H1 (cell line): ENCODE data around the gene CKB. TPM values are rescaled to one million over a fixed set of nuclear protein-coding genes. Genes with fewer than 3 reads are reported as not detected.

Experiments used
- CTCF ChIA-PET: fragments of 300-600 bp; sonication (Branson Sonifier 250); formaldehyde crosslinking; loops from one replicate; lab custom pipeline; 2021; ENCODE audit not compliant: partially characterized antibody; lab: Charles Lee
- POLR2A ChIA-PET: fragments of 300-600 bp; sonication (Branson Sonifier 250); formaldehyde crosslinking; loops from one replicate; lab custom pipeline; 2021; ENCODE audit warnings: inconsistent platforms; ENCODE audit not compliant: partially characterized antibody; lab: Charles Lee
- DNase-seq, 2 experiments: peaks; one replicate each; pipeline versions ENCODE4 v3.0.0 to v3.0.0-alpha.2; 2010 to 2022; ENCODE audit warnings: low spot score in 2 of 2, low read depth in 1 of 2, mixed read lengths in 1 of 2
- FAIRE-seq: peaks from 2 replicates; lab custom pipeline; 2011; peaks lifted over from hg19 to GRCh38; lab: Jason Lieb, UNC
- H2AFZ ChIP-seq: 2 replicates; pipeline ENCODE4 v1.8.1; 2012; ENCODE audit warnings: low read length, inconsistent platforms
- H2AK5ac ChIP-seq: 2 replicates; pipeline ENCODE4 v1.6.1; 2013; ENCODE audit warnings: low read depth, low read length
- H2BK120ac ChIP-seq: replicated peaks from 2 replicates; pipeline ENCODE3; 2013; ENCODE audit warnings: low read depth, low read length, inconsistent platforms
- H2BK12ac ChIP-seq: 2 replicates; pipeline ENCODE4 v1.6.1; 2013; ENCODE audit warnings: low read depth, low read length
- H2BK15ac ChIP-seq: 2 replicates; pipeline ENCODE4 v1.6.1; 2013; ENCODE audit warnings: low read length
- H2BK20ac ChIP-seq: 2 replicates; pipeline ENCODE4 v1.6.1; 2013; ENCODE audit warnings: low read length
- H2BK5ac ChIP-seq: 2 replicates; pipeline ENCODE4 v1.6.1; 2013; ENCODE audit warnings: low read depth, low read length
- H3K14ac ChIP-seq: 2 replicates; pipeline ENCODE4 v1.6.1; 2013; ENCODE audit warnings: inconsistent platforms; ENCODE audit not compliant: insufficient read length
- H3K18ac ChIP-seq: 2 replicates; pipeline ENCODE4 v1.6.1; 2013; ENCODE audit warnings: low read length; ENCODE audit errors: extremely low read depth
- H3K23ac ChIP-seq: 2 replicates; pipeline ENCODE4 v1.6.1; 2013; ENCODE audit warnings: inconsistent platforms; ENCODE audit not compliant: insufficient read length
- H3K23me2 ChIP-seq: 2 replicates; pipeline ENCODE4 v1.6.1; 2013; ENCODE audit warnings: low read depth, low read length
- H3K27ac ChIP-seq: 2 replicates; pipeline ENCODE4 v1.6.1; 2011; ENCODE audit warnings: low read depth, low read length, inconsistent platforms
- H3K27me3 ChIP-seq, 4 experiments: replicated peaks in 1 of 4; 1 replicate in 1 of 4; 2 replicates in 3 of 4; pipeline versions ENCODE4 v1.6.1 to v1.8.1; 2011 to 2013; ENCODE audit warnings: low read length in 3 of 4, mild to moderate bottlenecking in 3 of 4, inconsistent platforms in 2 of 4, mixed read lengths in 2 of 4, moderate library complexity in 1 of 4; ENCODE audit not compliant: control insufficient read depth in 3 of 4, insufficient read depth in 3 of 4; ENCODE audit errors: extremely low read depth in 1 of 4
- H3K36me3 ChIP-seq, 4 experiments: 2 replicates each; pipeline versions ENCODE4 v1.6.1 to v1.8.1; 2011 to 2013; ENCODE audit warnings: mild to moderate bottlenecking in 4 of 4, low read length in 3 of 4, moderate library complexity in 2 of 4, control low read depth in 1 of 4, inconsistent platforms in 1 of 4; ENCODE audit not compliant: insufficient read depth in 4 of 4, control insufficient read depth in 2 of 4
- H3K4ac ChIP-seq: replicated peaks from 2 replicates; pipeline ENCODE3; 2013; ENCODE audit warnings: low read length, low read depth, mixed read lengths, inconsistent platforms; ENCODE audit not compliant: insufficient read length
- H3K4me1 ChIP-seq, 4 experiments: replicated peaks in 1 of 4; 1 replicate in 1 of 4; 2 replicates in 3 of 4; pipeline versions ENCODE4 v1.6.1 to v1.8.1; 2011 to 2013; ENCODE audit warnings: low read length in 3 of 4, inconsistent platforms in 2 of 4, mixed read lengths in 1 of 4; ENCODE audit not compliant: insufficient read depth in 4 of 4, control insufficient read depth in 3 of 4
- H3K4me2 ChIP-seq, 2 experiments: 2 replicates each; pipeline versions ENCODE4 v1.6.1 to v1.8.1; 2011 to 2013; ENCODE audit warnings: low read depth in 2 of 2, low read length in 2 of 2, control low read depth in 1 of 2, inconsistent platforms in 1 of 2, mild to moderate bottlenecking in 1 of 2; ENCODE audit not compliant: insufficient read depth in 1 of 2
- H3K4me3 ChIP-seq, 4 experiments: fragments of 200-600, 300-600 bp in 1 of 4; sonication (generic), shearing (Covaris generic), sonication (Bioruptor Twin) in 1 of 4; 2 replicates each; pipeline versions ENCODE4 v1.5.1 to v1.8.1; 2011 to 2016; ENCODE audit warnings: low read length in 4 of 4, low read depth in 3 of 4, control low read depth in 2 of 4, inconsistent platforms in 2 of 4, mild to moderate bottlenecking in 2 of 4, mixed read lengths in 1 of 4, moderate library complexity in 1 of 4; ENCODE audit not compliant: insufficient read depth in 2 of 4; ENCODE audit errors: extremely low read depth in 1 of 4
- H3K56ac ChIP-seq: replicated peaks from 2 replicates; pipeline ENCODE3; 2013; ENCODE audit warnings: low read depth, mild to moderate bottlenecking, mixed read lengths, low read length, inconsistent platforms; ENCODE audit not compliant: insufficient read length
- H3K79me1 ChIP-seq: 2 replicates; pipeline ENCODE4 v1.6.1; 2013; ENCODE audit warnings: low read depth, low read length, control low read depth
- H3K79me2 ChIP-seq, 2 experiments: 2 replicates each; pipeline versions ENCODE4 v1.6.1 to v1.8.1; 2012 to 2013; ENCODE audit warnings: low read length in 2 of 2, mild to moderate bottlenecking in 2 of 2, inconsistent platforms in 1 of 2; ENCODE audit not compliant: insufficient read depth in 2 of 2, control insufficient read depth in 1 of 2
- H3K9ac ChIP-seq, 4 experiments: replicated peaks in 1 of 4; 1 replicate in 1 of 4; 2 replicates in 3 of 4; pipeline versions ENCODE4 v1.6.1 to v1.8.1; 2011 to 2013; ENCODE audit warnings: low read depth in 3 of 4, low read length in 3 of 4, control low read depth in 2 of 4, mild to moderate bottlenecking in 2 of 4, moderate library complexity in 2 of 4, inconsistent platforms in 1 of 4; ENCODE audit errors: extremely low read depth in 1 of 4
- H3K9me3 ChIP-seq, 2 experiments: 2 replicates each; pipeline versions ENCODE4 v1.6.1 to v1.8.1; 2012 to 2013; ENCODE audit warnings: mild to moderate bottlenecking in 2 of 2, moderate library complexity in 2 of 2, control low read depth in 1 of 2, inconsistent platforms in 1 of 2, low read depth in 1 of 2, low read length in 1 of 2, mixed read lengths in 1 of 2; ENCODE audit not compliant: insufficient read depth in 2 of 2
- H4K20me1 ChIP-seq, 2 experiments: replicated peaks in 1 of 2; 2 replicates each; pipeline versions ENCODE3 to v1.8.1; 2011 to 2013; ENCODE audit warnings: inconsistent platforms in 2 of 2, low read length in 2 of 2, mild to moderate bottlenecking in 1 of 2; ENCODE audit not compliant: insufficient read depth in 2 of 2, control insufficient read depth in 1 of 2
- H4K5ac ChIP-seq: 2 replicates; pipeline ENCODE4 v1.6.1; 2013; ENCODE audit warnings: low read length, low read depth, mixed read lengths, inconsistent platforms; ENCODE audit not compliant: insufficient read length
- H4K8ac ChIP-seq: 2 replicates; pipeline ENCODE4 v1.8.0; 2013; ENCODE audit warnings: mild to moderate bottlenecking, moderate library complexity, low read length, inconsistent platforms; ENCODE audit not compliant: insufficient read depth; ENCODE audit errors: extremely low read depth
- H4K91ac ChIP-seq: replicated peaks from 2 replicates; pipeline ENCODE3; 2013; ENCODE audit warnings: low read length, mixed read lengths, inconsistent platforms; ENCODE audit not compliant: insufficient read length
- BACH1 ChIP-seq: IDR thresholded peaks from 2 replicates; pipeline ENCODE4 v1.6.1; 2012; ENCODE audit warnings: low read length, improper control_type of control experiment
- BCL11A ChIP-seq, 2 experiments: IDR thresholded peaks; one replicate each; pipeline ENCODE4 v1.6.1; 2011; ENCODE audit warnings: low read depth in 2 of 2, low read length in 2 of 2, mild to moderate bottlenecking in 2 of 2
- CEBPB ChIP-seq: IDR thresholded peaks from 2 replicates; pipeline ENCODE4 v1.6.1; 2012; ENCODE audit warnings: low read depth, low read length
- HDAC6 ChIP-seq: IDR thresholded peaks from one replicate; pipeline ENCODE4 v1.7.1; 2012; ENCODE audit warnings: low read depth, mild to moderate bottlenecking, inconsistent platforms, low read length, moderate library complexity
- SAP30 ChIP-seq: fragments of 300-600 bp; sonication (generic); IDR thresholded peaks from 2 replicates; pipeline ENCODE4 v1.7.1; 2012; ENCODE audit warnings: low read length, moderate library complexity, mild to moderate bottlenecking, inconsistent platforms; ENCODE audit not compliant: insufficient read depth, insufficient replicate concordance
- SRF ChIP-seq: IDR thresholded peaks from 2 replicates; pipeline ENCODE4 v1.6.1; 2011; ENCODE audit warnings: mild to moderate bottlenecking, low read depth, low read length, moderate library complexity
- TCF12 ChIP-seq: IDR thresholded peaks from 2 replicates; pipeline ENCODE4 v1.6.1; 2011; ENCODE audit warnings: low read depth, mild to moderate bottlenecking, low read length
- WGBS, 2 experiments: shearing (Covaris generic) in 1 of 2; methylation state at CpG; one replicate each; pipeline versions ENCODE4 v1.1.6 to v1.1.7; 2013 to 2015; ENCODE audit warnings: low lambda C conversion rate in 2 of 2, mixed read lengths in 2 of 2, inconsistent platforms in 1 of 2, low coverage in 1 of 2, missing lambda C conversion rate in 1 of 2; ENCODE audit not compliant: insufficient replicate concordance in 2 of 2, insufficient coverage in 1 of 2, insufficient read length in 1 of 2; ENCODE audit errors: extremely low coverage in 1 of 2, missing lambda C conversion rate in 1 of 2; 5-methylcytosine and 5-hydroxymethylcytosine counted together
- polyA plus RNA-seq, 7 experiments: library from polyadenylated mRNA; depleted of rRNA in 3 of 7; stranded (reverse) in 5 of 7; unstranded in 2 of 7; fragments of >200 nt in 5 of 7; fragments of 200-250 nt in 2 of 7; gene quantifications; 1 replicate in 5 of 7; 2 replicates in 1 of 7; 4 replicates in 1 of 7; pipeline versions ENCODE4 v1.2.1 to v1.2.3, GENCODE V29; 2011 to 2013; ENCODE audit warnings: missing spikeins in 2 of 7, mixed read lengths in 2 of 7
- total RNA-seq: library from RNA; stranded (reverse); fragmentation: NEBNext Ultra II Directional; extraction: Animal tissue kit (Norgen Biotek cat#: 25700); gene quantifications from 2 replicates; pipeline ENCODE4 v1.2.1, GENCODE V29; 2021
- TF ChIP-seq, protein P1 (sequence below): IDR thresholded peaks from 2 replicates; pipeline ENCODE4 v1.6.1; 2012; ENCODE audit warnings: low read length, inconsistent platforms

Gene CKB
- total and polyA plus RNA-seq, 2 of the 8 experiments (the other 6 are each of a cell fraction or from before 2014, with no cell fraction given), result 538 to 950 TPM

DNA sequence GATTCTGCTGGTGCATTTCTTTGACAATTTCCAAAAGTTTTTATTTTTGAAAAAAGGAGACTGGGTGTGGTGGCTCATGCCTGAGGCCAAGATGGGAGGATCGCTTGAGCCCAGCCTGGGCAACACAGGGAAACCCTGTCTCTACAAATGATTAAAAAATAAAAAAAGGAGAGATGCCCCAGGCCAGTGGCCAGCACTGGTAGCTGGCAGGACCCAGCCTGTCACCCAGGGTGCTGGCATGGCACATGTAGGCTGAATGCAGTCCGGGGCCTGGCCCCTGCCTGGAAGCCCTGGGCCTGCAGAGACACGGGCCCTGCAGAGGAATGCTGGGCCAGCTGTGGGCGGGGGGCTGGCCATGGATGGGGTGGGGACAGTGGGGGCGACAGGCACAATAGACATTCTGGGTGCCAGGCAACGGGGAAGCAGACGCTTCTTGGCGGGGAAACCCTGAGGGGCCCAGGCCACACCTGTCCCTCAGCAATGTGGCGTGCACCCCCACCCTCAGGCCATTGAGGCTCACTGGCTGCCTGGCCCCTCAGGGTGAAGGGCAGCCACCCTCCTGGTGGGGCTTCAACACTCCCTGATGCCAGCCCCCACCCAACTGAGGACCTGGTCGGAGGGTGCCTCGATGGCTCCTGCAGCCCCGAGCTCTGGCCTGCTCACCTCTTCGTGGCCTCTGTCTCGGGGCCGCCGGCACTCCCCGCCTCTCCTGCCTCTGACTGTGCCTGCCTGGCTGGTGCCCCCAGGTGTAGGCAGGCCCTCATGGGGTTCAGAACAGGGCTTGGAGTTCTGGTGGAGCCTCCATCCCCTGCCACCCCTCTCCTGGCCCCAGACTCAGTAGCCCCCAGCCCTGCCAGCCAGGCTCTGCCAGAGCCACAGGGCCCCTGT is 18.4 kb upstream of the CKB start:
- POLR2A ChIA-PET, result interaction anchor here (1.1 to 29.8 kb wide), 9 partner anchors 8 to 31 kb away, joined by 3 to 844 read pairs (median 13); partner anchors contain the start of genes BAG5, CKB, COA8 and TRMT61A
- no peak overlapping the region; a peak in 1 of 7 replicates for H3K9ac ChIP-seq
- no peak for TF ChIP-seq SAP30
- no peak for TF ChIP-seq BACH1
- TF ChIP-seq BCL11A (IDR thresholded peaks at IDR 0.05; ENCODE audit: low read depth in 2 of 2, low read length in 2 of 2), result no peak
- TF ChIP-seq, protein P1, sequence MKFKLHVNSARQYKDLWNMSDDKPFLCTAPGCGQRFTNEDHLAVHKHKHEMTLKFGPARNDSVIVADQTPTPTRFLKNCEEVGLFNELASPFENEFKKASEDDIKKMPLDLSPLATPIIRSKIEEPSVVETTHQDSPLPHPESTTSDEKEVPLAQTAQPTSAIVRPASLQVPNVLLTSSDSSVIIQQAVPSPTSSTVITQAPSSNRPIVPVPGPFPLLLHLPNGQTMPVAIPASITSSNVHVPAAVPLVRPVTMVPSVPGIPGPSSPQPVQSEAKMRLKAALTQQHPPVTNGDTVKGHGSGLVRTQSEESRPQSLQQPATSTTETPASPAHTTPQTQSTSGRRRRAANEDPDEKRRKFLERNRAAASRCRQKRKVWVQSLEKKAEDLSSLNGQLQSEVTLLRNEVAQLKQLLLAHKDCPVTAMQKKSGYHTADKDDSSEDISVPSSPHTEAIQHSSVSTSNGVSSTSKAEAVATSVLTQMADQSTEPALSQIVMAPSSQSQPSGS, result no peak
- TF ChIP-seq CEBPB, result no peak
- TF ChIP-seq SRF, result no peak
- no peak for TF ChIP-seq HDAC6
- TF ChIP-seq TCF12, result no peak

More for the DNA sequence above, 18.4 kb upstream of the CKB start:
- FAIRE-seq (no peak), DNase-seq (no peak)
- CTCF ChIA-PET, result interaction anchor here (1.1 to 28.8 kb wide), 7 partner anchors 8 to 436 kb away, joined by 4 to 921 read pairs (median 8); partner anchors contain the start of genes CKB and TRMT61A
- Histone ChIP-seq H4K8ac (peak overlapping the region; percentile 62; the same call in 1 of the 2 replicates), H3K4me2 (no peak overlapping the region), H3K4me3 (no peak overlapping the region), H3K9me3 (no peaks in the 10 kb centered on the region), H3K27me3 (no peaks in the 10 kb centered on the region; a peak in 2 of 7 replicates), H3K56ac (no peak overlapping the region), H3K4ac (peak overlapping the region; percentile 69), H3K14ac (no peak overlapping the region), H2AK5ac (no peak overlapping the region), H2BK5ac (peak overlapping the region; percentile 97; the same call in 1 of the 2 replicates), H3K36me3 (no peaks in the 10 kb centered on the region), H3K27ac (peak overlapping the region; percentile 38; the same call in 1 of the 2 replicates), H2BK20ac (peak overlapping the region; percentile 90; the same call in 1 of the 2 replicates), H4K5ac (peak overlapping the region; percentile 83), H3K4me1 (peaks cover 0 to 31% (median 28%) of the 10 kb centered on the region in 4 experiments; a peak in 6 of 7 replicates), H2BK15ac (peak overlapping the region; percentile 88; the same call in 1 of the 2 replicates), H4K91ac (peak overlapping the region; percentile 100), H3K23ac (no peak overlapping the region), H2BK12ac (peak overlapping the region; percentile 99; the same call in 1 of the 2 replicates), H3K18ac (peak overlapping the region; percentile 99), H3K79me1 (no peaks in the 10 kb centered on the region), H2AFZ (no peak overlapping the region), H4K20me1 (peaks cover 0 to 12% of the 10 kb centered on the region in 2 experiments), H3K79me2 (no peaks in the 10 kb centered on the region), H2BK120ac (no peak overlapping the region), H3K23me2 (no peaks in the 10 kb centered on the region)
- WGBS, 2 experiments, result 84% methylated on average over 17 of the region's 17 CpGs; no CpG with 5 or more reads in 1 of the 2 experiments
